ENCODE measurements around the gene ZMIZ1.

The ZMIZ1 gene

GRCh38 chr10:79133416-79133815, 64.7 kb downstream of the ZMIZ1 start:
- Histone ChIP-seq H3K4me1 (ENCODE audit: control insufficient read depth, insufficient read depth, low read length) (peaks cover 7% of the 10 kb centered on the region), H3K9me3 (ENCODE audit: control insufficient read depth, insufficient read depth, low read depth, low read length) (no peaks in the 10 kb centered on the region), H3K4me3 (ENCODE audit: low read depth, low read length) (no peak overlapping the region), H3K27ac (ENCODE audit: extremely low read depth, low read depth, low read length) (no peak overlapping the region), H3K36me3 (ENCODE audit: control insufficient read depth in 2 of 2, insufficient read depth in 1 of 2, low read length in 2 of 2) (no peaks in the 10 kb centered on the region)
- CTCF ChIA-PET = interaction anchor here (0.8 kb wide), 2 partner anchors 9 to 12 kb away, joined by 3 read pairs; no protein-coding TSS in a partner anchor
- no peak for TF ChIP-seq GLI2 (tag by site-specific recombination; IDR thresholded peaks at IDR 0.05; ENCODE audit: borderline replicate concordance, low read depth)
- TF ChIP-seq ZNF571 (tag by site-specific recombination; IDR thresholded peaks at IDR 0.05) = no peak
- no peak for TF ChIP-seq ZNF223 (tag by site-specific recombination; IDR thresholded peaks at IDR 0.05)
- TF ChIP-seq, protein P1, sequence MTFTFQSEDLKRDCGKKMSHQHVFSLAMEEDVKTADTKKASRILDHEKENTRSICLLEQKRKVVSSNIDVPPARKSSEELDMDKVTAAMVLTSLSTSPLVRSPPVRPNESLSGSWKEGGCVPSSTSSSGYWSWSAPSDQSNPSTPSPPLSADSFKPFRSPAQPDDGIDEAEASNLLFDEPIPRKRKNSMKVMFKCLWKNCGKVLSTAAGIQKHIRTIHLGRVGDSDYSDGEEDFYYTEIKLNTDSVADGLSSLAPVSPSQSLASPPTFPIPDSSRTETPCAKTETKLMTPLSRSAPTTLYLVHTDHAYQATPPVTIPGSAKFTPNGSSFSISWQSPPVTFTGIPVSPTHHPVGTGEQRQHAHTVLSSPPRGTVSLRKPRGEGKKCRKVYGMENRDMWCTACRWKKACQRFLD (tag by site-specific recombination; IDR thresholded peaks at IDR 0.05) = no peak
- no peak for TF ChIP-seq ZNF558 (tag by site-specific recombination; IDR thresholded peaks at IDR 0.05)
- TF ChIP-seq ZNF280C (tag by site-specific recombination; IDR thresholded peaks at IDR 0.05) = no peak
- no peak for TF ChIP-seq ZNF426 (tag by site-specific recombination; IDR thresholded peaks at IDR 0.05)
- no peak for TF ChIP-seq ZSCAN16 (tag by site-specific recombination; IDR thresholded peaks at IDR 0.05)
- no peak for TF ChIP-seq ELK4 (IDR thresholded peaks at IDR 0.05; ENCODE audit: borderline replicate concordance, low read depth, low read length)
- no peak for TF ChIP-seq ZNF530 (tag by site-specific recombination; IDR thresholded peaks at IDR 0.05; ENCODE audit: low read depth)
- TF ChIP-seq ZNF76 (tag by site-specific recombination; IDR thresholded peaks at IDR 0.05; ENCODE audit: borderline replicate concordance, low read depth) = no peak
- TF ChIP-seq ZNF24 (tag by site-specific recombination; IDR thresholded peaks at IDR 0.05) = no peak
- POLR2A ChIA-PET = no interaction called here

DNA sequence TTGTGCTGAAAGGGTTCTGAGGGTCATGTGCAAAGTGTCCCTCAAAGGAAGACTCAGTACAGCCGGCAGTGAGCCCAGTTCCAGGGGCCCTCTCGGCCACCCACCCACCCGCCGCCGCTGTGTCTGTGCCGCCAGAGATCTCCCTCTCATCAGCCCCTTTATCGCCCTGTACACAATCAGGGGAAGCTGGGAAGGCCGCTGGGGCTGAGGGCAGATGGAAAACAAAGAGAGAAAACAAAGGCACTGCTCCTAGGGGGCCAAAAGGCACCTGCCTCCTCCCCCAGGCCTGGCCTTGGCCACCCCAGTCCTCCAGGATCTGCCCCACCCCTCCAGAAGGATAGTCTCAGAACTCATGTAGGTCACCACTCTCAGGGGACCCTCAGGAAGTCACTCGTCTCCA, 67.0 kb downstream of the ZMIZ1 start:
- Histone ChIP-seq H3K36me3 (ENCODE audit: control insufficient read depth in 2 of 2, insufficient read depth in 1 of 2, low read length in 2 of 2) (peaks cover 0 to 8% of the 10 kb centered on the region in 2 experiments; a peak in 1 of 3 replicates), H3K4me1 (ENCODE audit: control insufficient read depth, insufficient read depth, low read length) (no peaks in the 10 kb centered on the region; the same call in 1 of the 2 replicates), H3K27ac (ENCODE audit: extremely low read depth, low read depth, low read length) (no peak overlapping the region), H3K9me3 (ENCODE audit: control insufficient read depth, insufficient read depth, low read depth, low read length) (no peaks in the 10 kb centered on the region), H3K4me3 (ENCODE audit: low read depth, low read length) (no peak overlapping the region)
- CTCF ChIA-PET = no interaction called here
- no peak for TF ChIP-seq KLF10 (tag by site-specific recombination; IDR thresholded peaks at IDR 0.05)
- no peak for TF ChIP-seq ZNF280C (tag by site-specific recombination; IDR thresholded peaks at IDR 0.05)
- TF ChIP-seq KLF1 (tag by site-specific recombination; IDR thresholded peaks at IDR 0.05) = no peak
- TF ChIP-seq, protein P2, sequence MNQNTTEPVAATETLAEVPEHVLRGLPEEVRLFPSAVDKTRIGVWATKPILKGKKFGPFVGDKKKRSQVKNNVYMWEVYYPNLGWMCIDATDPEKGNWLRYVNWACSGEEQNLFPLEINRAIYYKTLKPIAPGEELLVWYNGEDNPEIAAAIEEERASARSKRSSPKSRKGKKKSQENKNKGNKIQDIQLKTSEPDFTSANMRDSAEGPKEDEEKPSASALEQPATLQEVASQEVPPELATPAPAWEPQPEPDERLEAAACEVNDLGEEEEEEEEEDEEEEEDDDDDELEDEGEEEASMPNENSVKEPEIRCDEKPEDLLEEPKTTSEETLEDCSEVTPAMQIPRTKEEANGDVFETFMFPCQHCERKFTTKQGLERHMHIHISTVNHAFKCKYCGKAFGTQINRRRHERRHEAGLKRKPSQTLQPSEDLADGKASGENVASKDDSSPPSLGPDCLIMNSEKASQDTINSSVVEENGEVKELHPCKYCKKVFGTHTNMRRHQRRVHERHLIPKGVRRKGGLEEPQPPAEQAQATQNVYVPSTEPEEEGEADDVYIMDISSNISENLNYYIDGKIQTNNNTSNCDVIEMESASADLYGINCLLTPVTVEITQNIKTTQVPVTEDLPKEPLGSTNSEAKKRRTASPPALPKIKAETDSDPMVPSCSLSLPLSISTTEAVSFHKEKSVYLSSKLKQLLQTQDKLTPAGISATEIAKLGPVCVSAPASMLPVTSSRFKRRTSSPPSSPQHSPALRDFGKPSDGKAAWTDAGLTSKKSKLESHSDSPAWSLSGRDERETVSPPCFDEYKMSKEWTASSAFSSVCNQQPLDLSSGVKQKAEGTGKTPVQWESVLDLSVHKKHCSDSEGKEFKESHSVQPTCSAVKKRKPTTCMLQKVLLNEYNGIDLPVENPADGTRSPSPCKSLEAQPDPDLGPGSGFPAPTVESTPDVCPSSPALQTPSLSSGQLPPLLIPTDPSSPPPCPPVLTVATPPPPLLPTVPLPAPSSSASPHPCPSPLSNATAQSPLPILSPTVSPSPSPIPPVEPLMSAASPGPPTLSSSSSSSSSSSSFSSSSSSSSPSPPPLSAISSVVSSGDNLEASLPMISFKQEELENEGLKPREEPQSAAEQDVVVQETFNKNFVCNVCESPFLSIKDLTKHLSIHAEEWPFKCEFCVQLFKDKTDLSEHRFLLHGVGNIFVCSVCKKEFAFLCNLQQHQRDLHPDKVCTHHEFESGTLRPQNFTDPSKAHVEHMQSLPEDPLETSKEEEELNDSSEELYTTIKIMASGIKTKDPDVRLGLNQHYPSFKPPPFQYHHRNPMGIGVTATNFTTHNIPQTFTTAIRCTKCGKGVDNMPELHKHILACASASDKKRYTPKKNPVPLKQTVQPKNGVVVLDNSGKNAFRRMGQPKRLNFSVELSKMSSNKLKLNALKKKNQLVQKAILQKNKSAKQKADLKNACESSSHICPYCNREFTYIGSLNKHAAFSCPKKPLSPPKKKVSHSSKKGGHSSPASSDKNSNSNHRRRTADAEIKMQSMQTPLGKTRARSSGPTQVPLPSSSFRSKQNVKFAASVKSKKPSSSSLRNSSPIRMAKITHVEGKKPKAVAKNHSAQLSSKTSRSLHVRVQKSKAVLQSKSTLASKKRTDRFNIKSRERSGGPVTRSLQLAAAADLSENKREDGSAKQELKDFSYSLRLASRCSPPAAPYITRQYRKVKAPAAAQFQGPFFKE (tag by site-specific recombination; IDR thresholded peaks at IDR 0.05; ENCODE audit: borderline replicate concordance) = no peak
- POLR2A ChIA-PET = no interaction called here

Data from HEK293 (cell line).